Activated CD4-positive, alpha-beta T cell treated with anti-CD3 and anti-CD28 coated beads, Interleukin-2, amount 10 ng/mL, durations not matched to agents 7 days and 5 days (primary cell): ENCODE results near the gene GRIP2. TPM values are rescaled to one million over a fixed set of nuclear protein-coding genes. Genes with fewer than 3 reads are reported as not detected.

Experiments used
- CTCF ChIA-PET: fragments of 350-600 bp; sonication (Branson Sonifier 250); formaldehyde crosslinking; loops from one replicate; lab custom pipeline; 2021; ENCODE audit warnings: antibody characterized with exemption; lab: Charles Lee
- POLR2A ChIA-PET: fragments of 350-600 bp; sonication (Branson Sonifier 250); formaldehyde crosslinking; loops from one replicate; lab custom pipeline; 2021; ENCODE audit warnings: antibody characterized with exemption; lab: Charles Lee
- DNase-seq: peaks from one replicate; pipeline ENCODE4 v3.0.0-alpha.2; 2020
- H3K27ac Mint-ChIP-seq: one replicate; pipeline ENCODE4 v1.8.0; 2021; ENCODE audit warnings: mild to moderate bottlenecking, moderate library complexity, mixed read lengths
- H3K27me3 Mint-ChIP-seq: one replicate; pipeline ENCODE4 v1.8.0; 2021; ENCODE audit warnings: mixed read lengths
- H3K36me3 Mint-ChIP-seq: one replicate; pipeline ENCODE4 v1.8.0; 2021; ENCODE audit warnings: low read depth, mixed read lengths
- H3K4me1 Mint-ChIP-seq: one replicate; pipeline ENCODE4 v1.8.0; 2021; ENCODE audit warnings: mixed read lengths
- H3K4me3 Mint-ChIP-seq: one replicate; pipeline ENCODE4 v1.8.0; 2021; ENCODE audit warnings: mild to moderate bottlenecking, moderate library complexity, mixed read lengths
- H3K9me3 Mint-ChIP-seq: one replicate; pipeline ENCODE4 v1.8.0; 2021; ENCODE audit warnings: mixed read lengths
- total RNA-seq, 2 experiments: library from RNA; stranded (reverse); gene quantifications; one replicate each; pipeline ENCODE4 v1.2.3, GENCODE V29; 2021

GRIP2 gene
- total RNA-seq, 2 experiments from 2014 or later: 0.15 to 0.45 TPM

DNA sequence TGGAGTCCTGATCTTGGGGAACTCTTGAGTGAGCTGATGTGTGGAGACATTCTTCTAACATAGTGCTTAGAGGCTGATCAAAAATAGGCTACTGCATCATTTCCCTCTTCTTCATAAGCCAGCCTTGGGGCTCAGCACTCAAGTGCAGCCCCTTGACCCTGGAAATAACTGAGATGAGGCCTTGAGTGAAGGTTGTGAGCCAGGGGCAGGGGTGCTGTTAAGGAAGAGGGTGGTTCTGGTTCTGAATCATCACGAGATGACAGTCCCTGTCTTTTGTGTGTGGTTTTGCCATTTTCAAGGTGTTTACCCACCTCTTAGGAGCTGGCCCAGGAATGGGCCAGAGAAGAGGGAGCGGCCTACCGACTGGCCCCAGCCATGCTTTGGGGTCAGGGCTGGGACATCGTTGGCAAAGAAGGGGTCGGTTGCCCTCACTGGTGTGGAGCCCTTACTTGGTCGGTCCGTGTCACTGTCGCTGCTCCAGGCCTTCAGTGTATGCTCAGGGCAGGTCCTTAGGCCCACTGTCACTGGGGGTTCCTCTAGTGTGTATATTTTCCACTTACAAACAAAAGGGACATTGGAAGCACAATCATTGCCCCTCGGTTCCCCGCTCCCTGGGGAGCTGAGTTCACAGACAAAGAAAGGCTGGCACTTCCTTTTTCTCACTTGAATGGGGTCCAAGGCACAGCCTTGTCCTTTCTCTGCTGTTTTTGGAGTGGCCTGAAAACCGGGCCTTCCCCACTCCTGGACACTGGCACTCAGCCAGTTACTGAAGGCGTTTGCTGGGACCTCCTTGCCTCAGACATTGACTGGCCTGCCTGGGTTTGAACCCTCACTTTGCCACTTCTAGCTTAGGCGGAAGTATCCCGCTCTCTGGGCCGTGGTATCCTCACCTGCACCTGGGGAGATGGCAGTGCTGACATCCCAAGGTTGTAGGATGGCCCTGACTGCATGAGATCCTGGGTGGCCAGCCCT is 91.1 kb downstream of the GRIP2 start:
- Mint-ChIP-seq H3K4me1 (peaks cover 3% of the 10 kb centered on the region), H3K36me3 (peaks cover 45% of the 10 kb centered on the region), H3K4me3 (no peak overlapping the region), H3K9me3 (no peaks in the 10 kb centered on the region), H3K27ac (no peak overlapping the region), H3K27me3 (no peaks in the 10 kb centered on the region)
- no peak for DNase-seq
- ChIA-PET CTCF (interaction anchor here (1.4 kb wide), 1 partner anchor 15 kb away, joined by 3 read pairs; no protein-coding TSS in a partner anchor), POLR2A (no interaction called here)

DNA sequence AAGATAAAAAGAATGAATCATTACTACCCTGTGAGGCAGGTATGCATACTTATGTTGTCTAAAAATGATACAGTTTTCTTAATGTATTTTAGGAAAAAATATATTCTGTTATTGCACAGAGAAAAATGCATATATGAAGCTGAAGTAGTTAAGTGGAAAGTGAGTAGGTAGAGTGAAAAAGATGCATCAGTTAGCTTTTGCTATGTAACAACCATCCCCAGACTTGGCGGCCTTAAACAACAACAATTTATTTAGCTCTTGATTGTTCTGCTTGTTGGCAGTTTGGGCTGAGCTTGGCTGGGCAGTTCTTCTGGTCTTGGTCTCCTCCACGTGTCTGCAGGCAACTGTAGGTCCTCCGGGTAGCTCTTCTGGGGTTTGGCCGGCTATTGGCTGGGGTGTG is 92.1 kb downstream of the GRIP2 start:
- CTCF ChIA-PET: no interaction called here
- H3K4me1 Mint-ChIP-seq: peaks cover 3% of the 10 kb centered on the region
- no peaks in the 10 kb centered on the region for H3K27me3 Mint-ChIP-seq
- no peak for DNase-seq
- H3K4me3 Mint-ChIP-seq: no peak overlapping the region
- POLR2A ChIA-PET: no interaction called here
- H3K9me3 Mint-ChIP-seq: no peaks in the 10 kb centered on the region
- H3K27ac Mint-ChIP-seq: no peak overlapping the region
- peaks cover 47% of the 10 kb centered on the region for H3K36me3 Mint-ChIP-seq

DNA sequence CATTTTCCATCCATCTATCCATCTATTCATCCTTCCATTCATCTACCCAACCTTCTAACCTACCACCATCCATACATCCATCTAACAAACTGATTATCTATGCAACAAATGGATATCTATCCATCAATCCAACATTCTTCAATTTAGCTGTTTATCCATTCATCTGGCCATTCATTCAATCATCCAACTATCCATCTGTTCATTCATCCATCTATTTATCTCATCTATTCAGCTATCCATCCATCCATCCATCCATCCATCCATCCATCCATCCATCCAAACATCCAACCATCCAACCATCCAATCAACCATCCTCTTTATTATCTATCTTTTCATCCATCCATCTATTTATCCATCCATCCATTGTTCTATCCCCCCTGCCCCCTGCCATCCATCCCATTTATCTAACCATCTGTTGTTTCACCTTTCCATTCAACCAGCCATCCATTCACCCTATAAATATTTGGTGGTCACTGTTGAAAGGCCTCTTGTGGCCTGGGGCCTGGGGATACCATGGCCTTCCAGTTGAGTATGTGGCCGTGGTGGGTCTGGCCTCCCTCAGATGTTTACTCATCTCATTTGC is 93.1 kb downstream of the GRIP2 start:
- H3K36me3 Mint-ChIP-seq: peaks cover 47% of the 10 kb centered on the region
- ChIA-PET CTCF (no interaction called here), POLR2A (no interaction called here)
- H3K27me3 Mint-ChIP-seq: no peaks in the 10 kb centered on the region
- no peak overlapping the region for H3K27ac Mint-ChIP-seq
- peaks cover 3% of the 10 kb centered on the region for H3K4me1 Mint-ChIP-seq
- no peaks in the 10 kb centered on the region for H3K9me3 Mint-ChIP-seq
- no peak overlapping the region for H3K4me3 Mint-ChIP-seq
- DNase-seq: no peak

DNA sequence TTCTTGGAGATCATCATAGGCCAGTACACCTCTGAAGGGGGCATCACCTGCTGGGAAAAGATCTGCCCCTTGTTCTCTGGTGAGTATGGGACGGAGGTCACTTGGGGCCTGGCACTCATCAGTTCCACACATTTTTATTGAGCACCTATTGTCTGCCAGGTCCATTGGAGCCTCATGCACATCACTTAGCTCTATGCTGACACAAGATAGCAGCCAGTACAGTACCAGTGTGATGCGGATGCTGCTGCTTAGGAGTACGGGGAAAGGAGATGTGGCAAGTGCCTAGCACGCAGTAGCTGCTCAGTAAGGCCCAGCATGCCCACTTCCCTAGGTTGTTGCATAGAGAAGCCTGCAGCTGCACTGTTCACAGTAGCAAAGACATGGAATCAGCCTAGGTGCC is 94.4 kb downstream of the GRIP2 start:
- ChIA-PET POLR2A (no interaction called here), CTCF (interaction anchor here (1.0 kb wide), 1 partner anchor 13 kb away, joined by 3 read pairs; no protein-coding TSS in a partner anchor)
- Mint-ChIP-seq H3K27ac (no peak overlapping the region), H3K4me1 (peaks cover 3% of the 10 kb centered on the region), H3K9me3 (no peaks in the 10 kb centered on the region), H3K27me3 (no peaks in the 10 kb centered on the region), H3K36me3 (peaks cover 41% of the 10 kb centered on the region), H3K4me3 (no peak overlapping the region)
- no peak for DNase-seq

- Mint-ChIP-seq H3K27me3 (no peaks in the 10 kb centered on the region), H3K36me3 (peaks cover 40% of the 10 kb centered on the region), H3K4me1 (peaks cover 5% of the 10 kb centered on the region), H3K27ac (no peak overlapping the region), H3K4me3 (no peak overlapping the region), H3K9me3 (no peaks in the 10 kb centered on the region)
- ChIA-PET CTCF (no interaction called here), POLR2A (interaction anchor here (0.7 kb wide), 1 partner anchor 138 kb away, joined by 3 read pairs; no protein-coding TSS in a partner anchor)
- no peak for DNase-seq
These were observed 95.8 kb downstream of the GRIP2 start for GRCh38 chr3:14444380-14444779.

DNA sequence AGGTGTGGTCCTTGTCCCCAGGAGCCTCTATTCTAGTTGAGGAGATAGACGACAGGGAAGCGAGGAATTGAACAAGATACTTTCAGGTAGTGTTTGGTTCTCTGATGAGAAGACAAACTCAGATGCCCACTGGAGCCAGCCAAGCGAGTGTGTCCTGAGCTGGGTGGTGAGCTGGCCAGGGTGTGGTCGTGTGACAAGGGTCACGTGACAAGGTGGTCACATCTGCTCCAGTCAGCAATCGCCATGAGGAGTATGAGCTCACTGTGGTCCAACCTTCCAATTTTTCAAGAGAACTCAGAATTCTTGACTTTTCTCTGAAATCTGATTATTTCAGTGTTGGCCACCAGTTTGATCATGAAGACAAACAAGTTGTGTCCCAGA is 98.2 kb downstream of the GRIP2 start:
- H3K9me3 Mint-ChIP-seq: no peaks in the 10 kb centered on the region
- H3K4me1 Mint-ChIP-seq: peaks cover 3% of the 10 kb centered on the region
- POLR2A ChIA-PET: no interaction called here
- no peaks in the 10 kb centered on the region for H3K27me3 Mint-ChIP-seq
- no peak overlapping the region for H3K27ac Mint-ChIP-seq
- no peak for DNase-seq
- CTCF ChIA-PET: interaction anchor here (1.2 kb wide), 1 partner anchor 25 kb away, joined by 3 read pairs; no protein-coding TSS in a partner anchor
- peaks cover 21% of the 10 kb centered on the region for H3K36me3 Mint-ChIP-seq
- H3K4me3 Mint-ChIP-seq: no peak overlapping the region

- H3K4me3 Mint-ChIP-seq: no peak overlapping the region
- H3K9me3 Mint-ChIP-seq: no peaks in the 10 kb centered on the region
- no peaks in the 10 kb centered on the region for H3K27me3 Mint-ChIP-seq
- peaks cover 17% of the 10 kb centered on the region for H3K36me3 Mint-ChIP-seq
- no peak overlapping the region for H3K27ac Mint-ChIP-seq
- H3K4me1 Mint-ChIP-seq: peaks cover 7% of the 10 kb centered on the region
- ChIA-PET POLR2A (no interaction called here), CTCF (interaction anchor here (0.7 to 1.2 kb wide), 2 partner anchors 11 to 26 kb away, joined by 3 read pairs; no protein-coding TSS in a partner anchor)
- DNase-seq: no peak
These were observed 98.8 kb downstream of the GRIP2 start for GRCh38 chr3:14441240-14441919.

DNA sequence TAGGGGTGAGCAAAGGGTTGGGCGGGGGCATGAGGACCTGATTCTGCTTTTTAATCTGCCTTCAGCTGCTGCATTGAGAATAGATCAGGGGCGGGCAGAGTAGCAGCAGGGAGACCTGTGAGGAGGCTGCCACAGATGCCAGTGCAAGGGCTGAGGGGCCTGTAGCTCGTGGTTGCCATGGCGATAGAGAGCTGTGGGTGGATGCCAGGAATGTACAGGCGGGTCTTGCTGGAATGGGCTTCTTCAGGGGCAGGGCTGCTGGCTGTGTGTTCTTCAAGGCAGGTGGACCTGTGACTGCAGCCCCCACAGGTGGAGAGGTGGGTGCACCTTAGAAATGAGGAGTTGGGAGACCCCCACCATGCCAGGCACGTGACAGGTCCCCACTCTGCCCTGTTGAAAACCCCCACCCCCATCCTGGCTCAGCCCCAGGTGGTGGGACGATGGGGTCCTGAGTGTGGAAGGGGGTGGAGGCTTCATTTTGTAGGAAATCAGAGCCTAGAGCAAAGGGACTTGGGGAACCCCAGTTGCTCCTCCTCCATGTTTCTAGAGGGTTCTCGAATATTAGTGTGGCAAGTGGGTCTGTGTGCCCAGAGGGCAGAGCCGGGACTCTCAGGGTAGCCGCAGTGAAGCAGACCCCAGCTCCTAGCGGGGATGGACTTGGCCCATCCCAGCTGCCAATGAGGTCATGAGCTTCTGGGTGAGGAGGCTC is 99.5 kb downstream of the GRIP2 start:
- H3K4me3 Mint-ChIP-seq: no peak overlapping the region
- H3K4me1 Mint-ChIP-seq: peaks cover 8% of the 10 kb centered on the region
- H3K36me3 Mint-ChIP-seq: peaks cover 10% of the 10 kb centered on the region
- DNase-seq: no peak
- ChIA-PET CTCF (interaction anchor here (0.7 to 1.2 kb wide), 2 partner anchors 12 to 26 kb away, joined by 3 read pairs; no protein-coding TSS in a partner anchor), POLR2A (no interaction called here)
- no peaks in the 10 kb centered on the region for H3K9me3 Mint-ChIP-seq
- H3K27ac Mint-ChIP-seq: no peak overlapping the region
- H3K27me3 Mint-ChIP-seq: no peaks in the 10 kb centered on the region

DNA sequence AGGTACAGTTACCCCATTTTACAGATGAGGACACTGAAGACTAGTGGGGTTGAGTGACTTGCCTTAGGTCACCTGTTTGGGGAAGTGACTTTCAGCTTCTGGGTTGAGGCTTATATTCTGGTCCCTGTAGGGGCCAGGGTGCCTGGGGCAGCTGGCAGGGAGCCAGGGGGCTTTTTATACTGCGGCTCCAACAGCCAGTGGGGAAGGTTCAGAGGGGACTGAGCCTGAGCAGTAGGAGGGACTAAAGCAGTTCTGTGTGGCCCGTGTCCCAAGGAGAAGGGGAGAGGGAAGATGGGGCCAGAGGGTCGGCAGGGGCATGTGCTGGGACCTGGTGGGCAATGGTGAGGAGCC is 100.0 kb downstream of the GRIP2 start:
- Mint-ChIP-seq H3K4me3 (no peak overlapping the region), H3K4me1 (peaks cover 14% of the 10 kb centered on the region), H3K27me3 (no peaks in the 10 kb centered on the region), H3K27ac (no peak overlapping the region), H3K9me3 (no peaks in the 10 kb centered on the region), H3K36me3 (peaks cover 8% of the 10 kb centered on the region)
- ChIA-PET POLR2A (no interaction called here), CTCF (interaction anchor here (1.3 kb wide), 1 partner anchor 10 kb away, joined by 3 read pairs; no protein-coding TSS in a partner anchor)
- DNase-seq: no peak

GRCh38 chr3:14439501-14440167 is 100.5 kb downstream of the GRIP2 start:
- Mint-ChIP-seq H3K4me1 (peaks cover 19% of the 10 kb centered on the region), H3K36me3 (peaks cover 8% of the 10 kb centered on the region), H3K4me3 (no peak overlapping the region), H3K27ac (no peak overlapping the region), H3K9me3 (no peaks in the 10 kb centered on the region), H3K27me3 (no peaks in the 10 kb centered on the region)
- ChIA-PET POLR2A (no interaction called here), CTCF (interaction anchor here (1.3 to 1.4 kb wide), 2 partner anchors 11 to 16 kb away, joined by 3 to 4 read pairs; no protein-coding TSS in a partner anchor)
- no peak for DNase-seq
